Progenitor cell of endocrine pancreas (in vitro differentiated cells): ENCODE measurements around the gene TMA7. TPM values are rescaled to one million over a fixed set of nuclear protein-coding genes. Genes with fewer than 3 reads are reported as not detected.
"Not testable (repeated sequence)": the region's sequence is repeated elsewhere in the genome, so short reads cannot be mapped to it uniquely, and the experiment has no call there.

ENCODE experiments used
- DNase-seq: peaks from one replicate; pipeline ENCODE4 v3.0.0; 2021; ENCODE audit warnings: low spot score; ENCODE audit not compliant: unreplicated experiment
- H3K27ac Mint-ChIP-seq: 2 replicates; pipeline ENCODE4 v1.8.0; 2021; ENCODE audit warnings: mild to moderate bottlenecking, moderate library complexity, mixed read lengths
- H3K27me3 Mint-ChIP-seq: 2 replicates; pipeline ENCODE4 v1.8.0; 2021; ENCODE audit warnings: mixed read lengths
- H3K36me3 Mint-ChIP-seq: 2 replicates; pipeline ENCODE4 v1.8.0; 2022; ENCODE audit warnings: mixed read lengths; ENCODE audit not compliant: insufficient read depth
- H3K4me1 Mint-ChIP-seq: 2 replicates; pipeline ENCODE4 v1.8.0; 2021; ENCODE audit warnings: low read depth, mixed read lengths
- H3K4me3 Mint-ChIP-seq: 2 replicates; pipeline ENCODE4 v1.8.0; 2021; ENCODE audit warnings: low read depth, mild to moderate bottlenecking, moderate library complexity, mixed read lengths
- H3K9me3 Mint-ChIP-seq: 2 replicates; pipeline ENCODE4 v1.8.0; 2021; ENCODE audit warnings: low read depth, mixed read lengths
- total RNA-seq: library from RNA; stranded (reverse); gene quantifications from 2 replicates; pipeline ENCODE4 v1.2.1, GENCODE V29; 2021
- TF ChIP-seq, protein P1 (sequence below): fragments of 200-600 bp; sonication (generic); IDR thresholded peaks from one replicate; pipeline ENCODE4 v1.5.0; 2021; ENCODE audit warnings: antibody characterized with exemption, mild to moderate bottlenecking; ENCODE audit not compliant: unreplicated experiment

Gene TMA7
- total RNA-seq, 1 donor from 2014 or later, result 253 TPM

DNA sequence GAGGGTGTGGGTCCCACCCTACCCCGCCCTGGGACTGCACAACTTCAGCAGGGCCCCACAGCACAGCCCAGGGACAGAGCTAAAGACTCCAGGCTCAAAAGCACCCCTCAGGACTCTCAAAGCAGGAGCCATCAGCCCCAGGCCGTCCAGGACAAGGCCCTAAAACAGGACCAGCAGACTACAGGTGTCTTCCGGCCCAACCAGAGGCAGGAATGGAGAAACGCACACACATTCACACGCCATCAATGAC lies 32.5 kb downstream of the TMA7 start:
- Mint-ChIP-seq H3K27me3 (no peaks in the 10 kb centered on the region), H3K36me3 (peaks cover 9% of the 10 kb centered on the region), H3K27ac (peak overlapping the region; percentile 100), H3K4me1 (peaks cover 19% of the 10 kb centered on the region), H3K4me3 (peak overlapping the region; percentile 98), H3K9me3 (no peaks in the 10 kb centered on the region)
- TF ChIP-seq, protein P1, sequence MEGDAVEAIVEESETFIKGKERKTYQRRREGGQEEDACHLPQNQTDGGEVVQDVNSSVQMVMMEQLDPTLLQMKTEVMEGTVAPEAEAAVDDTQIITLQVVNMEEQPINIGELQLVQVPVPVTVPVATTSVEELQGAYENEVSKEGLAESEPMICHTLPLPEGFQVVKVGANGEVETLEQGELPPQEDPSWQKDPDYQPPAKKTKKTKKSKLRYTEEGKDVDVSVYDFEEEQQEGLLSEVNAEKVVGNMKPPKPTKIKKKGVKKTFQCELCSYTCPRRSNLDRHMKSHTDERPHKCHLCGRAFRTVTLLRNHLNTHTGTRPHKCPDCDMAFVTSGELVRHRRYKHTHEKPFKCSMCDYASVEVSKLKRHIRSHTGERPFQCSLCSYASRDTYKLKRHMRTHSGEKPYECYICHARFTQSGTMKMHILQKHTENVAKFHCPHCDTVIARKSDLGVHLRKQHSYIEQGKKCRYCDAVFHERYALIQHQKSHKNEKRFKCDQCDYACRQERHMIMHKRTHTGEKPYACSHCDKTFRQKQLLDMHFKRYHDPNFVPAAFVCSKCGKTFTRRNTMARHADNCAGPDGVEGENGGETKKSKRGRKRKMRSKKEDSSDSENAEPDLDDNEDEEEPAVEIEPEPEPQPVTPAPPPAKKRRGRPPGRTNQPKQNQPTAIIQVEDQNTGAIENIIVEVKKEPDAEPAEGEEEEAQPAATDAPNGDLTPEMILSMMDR, result no peak
- DNase-seq, result no peak

GRCh38 chr3:48472923-48473616 lies 33.0 kb downstream of the TMA7 start:
- peak overlapping the region; percentile 100 for H3K27ac Mint-ChIP-seq
- TF ChIP-seq, protein P1, result peak; percentile 69
- H3K9me3 Mint-ChIP-seq, result no peaks in the 10 kb centered on the region
- peak; percentile 83 for DNase-seq
- H3K27me3 Mint-ChIP-seq, result no peaks in the 10 kb centered on the region
- H3K4me1 Mint-ChIP-seq, result peaks cover 17% of the 10 kb centered on the region
- H3K4me3 Mint-ChIP-seq, result peak overlapping the region; percentile 98
- H3K36me3 Mint-ChIP-seq, result peaks cover 5% of the 10 kb centered on the region

DNA sequence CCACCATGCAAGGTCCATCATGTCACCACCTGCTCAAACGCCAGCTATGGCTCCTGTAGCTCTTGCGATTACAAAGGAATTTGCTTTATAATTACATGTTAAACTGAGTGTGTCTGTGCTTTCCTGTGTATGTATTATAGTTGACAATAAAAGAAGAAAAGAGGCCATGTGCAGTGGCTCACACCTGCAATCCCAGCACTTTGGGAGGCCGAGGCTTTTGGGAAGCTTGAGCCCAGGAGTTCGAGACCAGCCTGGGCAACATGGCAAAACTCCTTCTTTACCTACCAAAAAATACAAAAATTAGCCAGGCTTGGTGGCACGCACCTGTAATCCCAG lies 33.5 kb downstream of the TMA7 start:
- Mint-ChIP-seq H3K4me3 (peak overlapping the region; percentile 98), H3K27me3 (no peaks in the 10 kb centered on the region), H3K27ac (peak overlapping the region; percentile 100), H3K4me1 (peaks cover 17% of the 10 kb centered on the region), H3K36me3 (peaks cover 4% of the 10 kb centered on the region), H3K9me3 (no peaks in the 10 kb centered on the region)
- DNase-seq, result no peak
- TF ChIP-seq, protein P1, result no peak

DNA sequence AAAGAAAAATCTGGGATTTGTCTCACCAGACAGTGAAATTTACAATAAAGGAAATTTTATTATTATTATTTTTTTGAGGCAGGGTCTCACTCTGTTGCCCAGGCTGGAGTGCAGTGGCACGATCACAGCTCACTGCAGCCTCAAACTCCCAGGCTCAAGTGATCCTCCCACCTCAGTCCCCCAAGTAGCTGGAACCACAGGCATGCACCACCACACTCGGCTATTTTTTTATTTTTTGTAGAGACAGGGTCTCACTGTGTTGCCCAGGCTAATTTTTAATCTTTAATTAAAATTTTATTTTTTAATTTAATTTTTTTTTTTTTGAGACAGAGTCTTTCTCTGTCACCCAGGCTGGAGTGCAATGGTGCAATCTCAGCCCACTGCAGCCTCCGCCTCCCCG lies 34.0 kb downstream of the TMA7 start:
- not testable (repeated sequence) for H3K4me3 Mint-ChIP-seq, H3K27me3 Mint-ChIP-seq, H3K36me3 Mint-ChIP-seq, DNase-seq, H3K9me3 Mint-ChIP-seq
- peak overlapping the region; percentile 100 for H3K27ac Mint-ChIP-seq
- peaks cover 17% of the 10 kb centered on the region for H3K4me1 Mint-ChIP-seq

DNA sequence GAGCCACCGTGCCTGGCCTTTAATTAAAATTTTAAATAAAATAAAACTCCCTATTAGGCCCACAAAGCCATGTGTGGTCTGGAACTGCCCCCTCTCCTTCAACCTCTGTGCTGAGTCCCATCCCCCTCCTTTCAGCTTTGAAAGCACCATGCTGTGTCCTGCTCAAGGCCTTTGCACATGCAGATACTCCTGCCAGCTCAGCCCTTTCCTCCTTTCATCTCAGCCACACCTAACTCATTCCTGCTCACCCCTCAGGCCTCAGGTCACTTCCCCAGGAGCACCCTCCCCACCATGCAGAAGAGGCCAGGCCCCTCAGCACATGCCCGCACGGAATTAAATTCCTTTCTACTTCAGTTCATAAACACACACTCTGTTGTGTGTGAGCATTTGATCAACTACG lies 34.6 kb downstream of the TMA7 start:
- TF ChIP-seq, protein P1, result no peak
- Mint-ChIP-seq H3K4me3 (peak overlapping the region; percentile 48), H3K4me1 (peaks cover 17% of the 10 kb centered on the region), H3K27ac (peak overlapping the region; percentile 89), H3K27me3 (no peaks in the 10 kb centered on the region), H3K36me3 (peaks cover 3% of the 10 kb centered on the region), H3K9me3 (no peaks in the 10 kb centered on the region)
- no peak for DNase-seq

- DNase-seq, result no peak
- peaks cover 14% of the 10 kb centered on the region for H3K4me1 Mint-ChIP-seq
- no peaks in the 10 kb centered on the region for H3K27me3 Mint-ChIP-seq
- TF ChIP-seq, protein P1, result no peak
- no peak overlapping the region for H3K4me3 Mint-ChIP-seq
- H3K27ac Mint-ChIP-seq, result peak overlapping the region; percentile 89
- H3K9me3 Mint-ChIP-seq, result no peaks in the 10 kb centered on the region
- peaks cover 1% of the 10 kb centered on the region for H3K36me3 Mint-ChIP-seq
These were observed 35.1 kb downstream of the TMA7 start for GRCh38 chr3:48475188-48475587.
